SK-N-SH treated with all-trans-retinoic acid at 6 μM for 48 hours (cell line): ENCODE measurements around the gene CRELD2.

Source experiments
- ATAC-seq: fragments of 200-7000 bp; cut with Tn5 transposase; 3 replicates; pipeline ENCODE4 v1.9.1; 2020; ENCODE audit warnings: mild to moderate bottlenecking, moderate library complexity
- ARNTL ChIP-seq: fragments of 450-650 bp; formaldehyde crosslinking; IDR thresholded peaks from 2 replicates; pipeline ENCODE4 v1.5.0; 2020; ENCODE audit warnings: low read depth, mild to moderate bottlenecking, moderate library complexity, borderline replicate concordance
- BACH2 ChIP-seq: fragments of 250-450 bp; sonication (Bioruptor Pico); IDR thresholded peaks from 2 replicates; pipeline ENCODE4 v1.9.0; 2021; ENCODE audit warnings: mild to moderate bottlenecking, borderline replicate concordance
- CSDC2 ChIP-seq: fragments of 250-450 bp; sonication (Bioruptor Pico); IDR thresholded peaks from 2 replicates; pipeline ENCODE4 v1.5.0; 2020; ENCODE audit warnings: mild to moderate bottlenecking, moderate library complexity
- ESRRG ChIP-seq: fragments of 250-450 bp; sonication (Bioruptor Pico); IDR thresholded peaks from 2 replicates; pipeline ENCODE4 v1.6.1; 2021; ENCODE audit warnings: mild to moderate bottlenecking
- GLIS3 ChIP-seq: fragments of 250-450 bp; sonication (Bioruptor Pico); IDR thresholded peaks from 2 replicates; pipeline ENCODE4 v1.5.0; 2020; ENCODE audit warnings: mild to moderate bottlenecking, moderate library complexity
- ISL1 ChIP-seq: fragments of 250-450 bp; sonication (Bioruptor Pico); IDR thresholded peaks from 2 replicates; pipeline ENCODE4 v2.1.2; 2022; ENCODE audit warnings: mild to moderate bottlenecking, moderate library complexity
- OSR1 ChIP-seq: fragments of 250-450 bp; sonication (Bioruptor Pico); IDR thresholded peaks from 2 replicates; pipeline ENCODE4 v1.8.0; 2022; ENCODE audit warnings: moderate library complexity, mild to moderate bottlenecking, inconsistent platforms
- PPARA ChIP-seq: fragments of 250-450 bp; sonication (Bioruptor Pico); IDR thresholded peaks from 2 replicates; pipeline ENCODE4 v1.5.0; 2020; ENCODE audit warnings: mild to moderate bottlenecking, borderline replicate concordance
- RARB ChIP-seq: fragments of 250-450 bp; sonication (Bioruptor Pico); IDR thresholded peaks from 2 replicates; pipeline ENCODE4 v1.8.0; 2021; ENCODE audit warnings: mild to moderate bottlenecking, moderate library complexity
- TCF4 ChIP-seq: fragments of 250-450 bp; sonication (Bioruptor Pico); IDR thresholded peaks from 2 replicates; pipeline ENCODE4 v1.8.0; 2021; ENCODE audit warnings: mild to moderate bottlenecking, moderate library complexity, borderline replicate concordance
- TOX ChIP-seq: fragments of 250-450 bp; sonication (Bioruptor Pico); IDR thresholded peaks from 2 replicates; pipeline ENCODE4 v1.8.0; 2021; ENCODE audit warnings: mild to moderate bottlenecking, moderate library complexity, borderline replicate concordance
- ZC3H10 ChIP-seq: fragments of 250-450 bp; sonication (Bioruptor Pico); IDR thresholded peaks from 2 replicates; pipeline ENCODE4 v1.5.1; 2021; ENCODE audit warnings: mild to moderate bottlenecking, moderate library complexity
- ZFP30 ChIP-seq: fragments of 450-650 bp; formaldehyde crosslinking; IDR thresholded peaks from 2 replicates; pipeline ENCODE4 v1.5.0; 2022; ENCODE audit warnings: mild to moderate bottlenecking, moderate library complexity
- ZNF565 ChIP-seq: fragments of 450-650 bp; formaldehyde crosslinking; conservative IDR thresholded peaks from 2 replicates; pipeline ENCODE4 v1.5.0; 2020; ENCODE audit warnings: low read depth, mild to moderate bottlenecking, moderate library complexity
- ZNF70 ChIP-seq: fragments of 450-650 bp; formaldehyde crosslinking; IDR thresholded peaks from 2 replicates; pipeline ENCODE4 v1.5.0; 2020; ENCODE audit warnings: mild to moderate bottlenecking, moderate library complexity
- ZNF8 ChIP-seq: fragments of 450-650 bp; formaldehyde crosslinking; IDR thresholded peaks from 2 replicates; pipeline ENCODE4 v1.5.0; 2020; ENCODE audit warnings: mild to moderate bottlenecking, moderate library complexity
- TF ChIP-seq, protein P1 (sequence below): fragments of 250-450 bp; sonication (Bioruptor Pico); IDR thresholded peaks from 2 replicates; pipeline ENCODE4 v1.8.0; 2021; ENCODE audit warnings: low read depth, mild to moderate bottlenecking, moderate library complexity, borderline replicate concordance
- TF ChIP-seq, protein P2 (sequence below): fragments of 250-450 bp; sonication (Bioruptor Pico); IDR thresholded peaks from 2 replicates; pipeline ENCODE4 v1.5.1; 2020; ENCODE audit warnings: low read depth, mild to moderate bottlenecking, moderate library complexity
- TF ChIP-seq, protein P3 (sequence below): fragments of 250-450 bp; sonication (Bioruptor Pico); IDR thresholded peaks from 2 replicates; pipeline ENCODE4 v1.5.0; 2020; ENCODE audit warnings: mild to moderate bottlenecking, moderate library complexity
- TF ChIP-seq, protein P4 (sequence below): fragments of 250-450 bp; sonication (Bioruptor Pico); IDR thresholded peaks from 2 replicates; pipeline ENCODE4 v1.8.0; 2020; ENCODE audit warnings: mild to moderate bottlenecking, moderate library complexity, borderline replicate concordance
- TF ChIP-seq, protein P5 (sequence below): fragments of 250-450 bp; sonication (Bioruptor Pico); IDR thresholded peaks from 2 replicates; pipeline ENCODE4 v1.5.1; 2021; ENCODE audit warnings: mild to moderate bottlenecking, moderate library complexity

Gene CRELD2

DNA sequence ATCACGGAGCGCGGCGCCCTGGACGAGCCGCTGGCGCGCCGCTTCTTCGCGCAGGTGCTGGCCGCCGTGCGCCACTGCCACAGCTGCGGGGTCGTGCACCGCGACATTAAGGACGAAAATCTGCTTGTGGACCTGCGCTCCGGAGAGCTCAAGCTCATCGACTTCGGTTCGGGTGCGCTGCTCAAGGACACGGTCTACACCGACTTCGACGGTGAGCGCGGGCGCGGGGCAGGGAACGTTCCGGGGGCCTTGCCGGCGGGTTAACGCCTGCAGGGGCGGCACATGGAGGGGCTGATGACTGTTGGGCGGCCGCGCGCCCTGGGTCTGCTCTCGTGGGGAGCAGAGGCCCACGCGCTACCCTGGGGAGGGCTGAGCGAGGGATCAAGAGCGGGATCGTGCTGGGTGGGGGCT lies 43.2 kb downstream of the CRELD2 start:
- no peak for TF ChIP-seq CSDC2 (CRISPR knock-in tag)
- no peak for TF ChIP-seq ZFP30
- TF ChIP-seq, protein P1, sequence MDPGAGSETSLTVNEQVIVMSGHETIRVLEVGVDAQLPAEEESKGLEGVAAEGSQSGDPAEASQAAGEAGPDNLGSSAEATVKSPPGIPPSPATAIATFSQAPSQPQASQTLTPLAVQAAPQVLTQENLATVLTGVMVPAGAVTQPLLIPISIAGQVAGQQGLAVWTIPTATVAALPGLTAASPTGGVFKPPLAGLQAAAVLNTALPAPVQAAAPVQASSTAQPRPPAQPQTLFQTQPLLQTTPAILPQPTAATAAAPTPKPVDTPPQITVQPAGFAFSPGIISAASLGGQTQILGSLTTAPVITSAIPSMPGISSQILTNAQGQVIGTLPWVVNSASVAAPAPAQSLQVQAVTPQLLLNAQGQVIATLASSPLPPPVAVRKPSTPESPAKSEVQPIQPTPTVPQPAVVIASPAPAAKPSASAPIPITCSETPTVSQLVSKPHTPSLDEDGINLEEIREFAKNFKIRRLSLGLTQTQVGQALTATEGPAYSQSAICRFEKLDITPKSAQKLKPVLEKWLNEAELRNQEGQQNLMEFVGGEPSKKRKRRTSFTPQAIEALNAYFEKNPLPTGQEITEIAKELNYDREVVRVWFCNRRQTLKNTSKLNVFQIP (CRISPR knock-in tag), result no peak
- TF ChIP-seq, protein P2, sequence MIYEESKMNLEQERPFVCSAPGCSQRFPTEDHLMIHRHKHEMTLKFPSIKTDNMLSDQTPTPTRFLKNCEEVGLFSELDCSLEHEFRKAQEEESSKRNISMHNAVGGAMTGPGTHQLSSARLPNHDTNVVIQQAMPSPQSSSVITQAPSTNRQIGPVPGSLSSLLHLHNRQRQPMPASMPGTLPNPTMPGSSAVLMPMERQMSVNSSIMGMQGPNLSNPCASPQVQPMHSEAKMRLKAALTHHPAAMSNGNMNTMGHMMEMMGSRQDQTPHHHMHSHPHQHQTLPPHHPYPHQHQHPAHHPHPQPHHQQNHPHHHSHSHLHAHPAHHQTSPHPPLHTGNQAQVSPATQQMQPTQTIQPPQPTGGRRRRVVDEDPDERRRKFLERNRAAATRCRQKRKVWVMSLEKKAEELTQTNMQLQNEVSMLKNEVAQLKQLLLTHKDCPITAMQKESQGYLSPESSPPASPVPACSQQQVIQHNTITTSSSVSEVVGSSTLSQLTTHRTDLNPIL (CRISPR knock-in tag), result no peak
- TF ChIP-seq TCF4 (CRISPR knock-in tag), result no peak
- TF ChIP-seq, protein P3, sequence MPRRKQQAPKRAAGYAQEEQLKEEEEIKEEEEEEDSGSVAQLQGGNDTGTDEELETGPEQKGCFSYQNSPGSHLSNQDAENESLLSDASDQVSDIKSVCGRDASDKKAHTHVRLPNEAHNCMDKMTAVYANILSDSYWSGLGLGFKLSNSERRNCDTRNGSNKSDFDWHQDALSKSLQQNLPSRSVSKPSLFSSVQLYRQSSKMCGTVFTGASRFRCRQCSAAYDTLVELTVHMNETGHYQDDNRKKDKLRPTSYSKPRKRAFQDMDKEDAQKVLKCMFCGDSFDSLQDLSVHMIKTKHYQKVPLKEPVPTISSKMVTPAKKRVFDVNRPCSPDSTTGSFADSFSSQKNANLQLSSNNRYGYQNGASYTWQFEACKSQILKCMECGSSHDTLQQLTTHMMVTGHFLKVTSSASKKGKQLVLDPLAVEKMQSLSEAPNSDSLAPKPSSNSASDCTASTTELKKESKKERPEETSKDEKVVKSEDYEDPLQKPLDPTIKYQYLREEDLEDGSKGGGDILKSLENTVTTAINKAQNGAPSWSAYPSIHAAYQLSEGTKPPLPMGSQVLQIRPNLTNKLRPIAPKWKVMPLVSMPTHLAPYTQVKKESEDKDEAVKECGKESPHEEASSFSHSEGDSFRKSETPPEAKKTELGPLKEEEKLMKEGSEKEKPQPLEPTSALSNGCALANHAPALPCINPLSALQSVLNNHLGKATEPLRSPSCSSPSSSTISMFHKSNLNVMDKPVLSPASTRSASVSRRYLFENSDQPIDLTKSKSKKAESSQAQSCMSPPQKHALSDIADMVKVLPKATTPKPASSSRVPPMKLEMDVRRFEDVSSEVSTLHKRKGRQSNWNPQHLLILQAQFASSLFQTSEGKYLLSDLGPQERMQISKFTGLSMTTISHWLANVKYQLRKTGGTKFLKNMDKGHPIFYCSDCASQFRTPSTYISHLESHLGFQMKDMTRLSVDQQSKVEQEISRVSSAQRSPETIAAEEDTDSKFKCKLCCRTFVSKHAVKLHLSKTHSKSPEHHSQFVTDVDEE (CRISPR knock-in tag), result no peak
- no peak for TF ChIP-seq ESRRG (CRISPR knock-in tag)
- TF ChIP-seq ISL1 (CRISPR knock-in tag), result no peak
- no peak for TF ChIP-seq ZC3H10 (CRISPR knock-in tag)
- TF ChIP-seq RARB (CRISPR knock-in tag), result no peak
- no peak for TF ChIP-seq GLIS3 (CRISPR knock-in tag)
- TF ChIP-seq, protein P4, sequence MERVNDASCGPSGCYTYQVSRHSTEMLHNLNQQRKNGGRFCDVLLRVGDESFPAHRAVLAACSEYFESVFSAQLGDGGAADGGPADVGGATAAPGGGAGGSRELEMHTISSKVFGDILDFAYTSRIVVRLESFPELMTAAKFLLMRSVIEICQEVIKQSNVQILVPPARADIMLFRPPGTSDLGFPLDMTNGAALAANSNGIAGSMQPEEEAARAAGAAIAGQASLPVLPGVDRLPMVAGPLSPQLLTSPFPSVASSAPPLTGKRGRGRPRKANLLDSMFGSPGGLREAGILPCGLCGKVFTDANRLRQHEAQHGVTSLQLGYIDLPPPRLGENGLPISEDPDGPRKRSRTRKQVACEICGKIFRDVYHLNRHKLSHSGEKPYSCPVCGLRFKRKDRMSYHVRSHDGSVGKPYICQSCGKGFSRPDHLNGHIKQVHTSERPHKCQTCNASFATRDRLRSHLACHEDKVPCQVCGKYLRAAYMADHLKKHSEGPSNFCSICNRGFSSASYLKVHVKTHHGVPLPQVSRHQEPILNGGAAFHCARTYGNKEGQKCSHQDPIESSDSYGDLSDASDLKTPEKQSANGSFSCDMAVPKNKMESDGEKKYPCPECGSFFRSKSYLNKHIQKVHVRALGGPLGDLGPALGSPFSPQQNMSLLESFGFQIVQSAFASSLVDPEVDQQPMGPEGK, result no peak
- no peak for TF ChIP-seq TOX
- no peak for TF ChIP-seq ZNF8 (CRISPR knock-in tag)
- TF ChIP-seq, protein P5, sequence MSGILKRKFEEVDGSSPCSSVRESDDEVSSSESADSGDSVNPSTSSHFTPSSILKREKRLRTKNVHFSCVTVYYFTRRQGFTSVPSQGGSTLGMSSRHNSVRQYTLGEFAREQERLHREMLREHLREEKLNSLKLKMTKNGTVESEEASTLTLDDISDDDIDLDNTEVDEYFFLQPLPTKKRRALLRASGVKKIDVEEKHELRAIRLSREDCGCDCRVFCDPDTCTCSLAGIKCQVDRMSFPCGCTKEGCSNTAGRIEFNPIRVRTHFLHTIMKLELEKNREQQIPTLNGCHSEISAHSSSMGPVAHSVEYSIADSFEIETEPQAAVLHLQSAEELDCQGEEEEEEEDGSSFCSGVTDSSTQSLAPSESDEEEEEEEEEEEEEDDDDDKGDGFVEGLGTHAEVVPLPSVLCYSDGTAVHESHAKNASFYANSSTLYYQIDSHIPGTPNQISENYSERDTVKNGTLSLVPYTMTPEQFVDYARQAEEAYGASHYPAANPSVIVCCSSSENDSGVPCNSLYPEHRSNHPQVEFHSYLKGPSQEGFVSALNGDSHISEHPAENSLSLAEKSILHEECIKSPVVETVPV (CRISPR knock-in tag), result no peak
- no peak for TF ChIP-seq PPARA
- TF ChIP-seq BACH2 (CRISPR knock-in tag), result no peak
- no peak for TF ChIP-seq OSR1 (CRISPR knock-in tag)
- no peak for ATAC-seq

DNA sequence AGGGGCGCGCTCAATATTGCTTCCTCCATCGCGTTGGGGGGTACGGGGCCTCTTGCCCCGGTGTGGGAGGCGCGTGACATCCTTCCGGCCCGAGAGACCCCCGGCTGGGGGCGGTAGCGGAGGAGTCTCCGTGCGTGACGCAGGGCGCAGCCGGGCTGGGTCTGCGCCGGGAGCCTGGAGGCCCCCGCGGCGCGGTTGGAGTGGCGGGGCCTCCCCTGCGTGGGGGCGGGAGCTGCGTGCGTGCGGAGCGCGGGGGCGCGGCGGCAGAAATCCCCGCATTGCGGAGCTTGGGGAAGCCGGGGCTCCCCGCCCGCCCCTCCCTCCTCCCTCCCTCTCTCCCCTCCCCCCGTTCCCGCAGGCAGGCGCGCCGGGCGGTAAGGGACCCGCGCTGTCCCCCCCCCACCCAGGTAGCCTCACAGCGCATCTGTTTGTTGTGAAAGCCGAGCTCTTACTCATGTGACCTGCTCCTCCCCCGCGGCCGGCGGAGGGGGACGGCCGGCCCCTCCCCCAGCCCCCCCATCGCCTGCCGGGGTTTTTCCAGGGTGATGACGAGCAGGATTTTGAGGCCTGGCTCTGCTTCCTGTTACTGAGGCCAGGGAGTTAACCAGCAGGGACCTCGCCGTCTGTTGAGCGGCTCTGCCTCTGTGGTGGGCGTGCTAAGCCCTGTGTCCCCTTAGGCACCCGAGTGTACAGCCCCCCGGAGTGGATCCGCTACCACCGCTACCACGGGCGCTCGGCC lies 43.7 kb downstream of the CRELD2 start:
- no peak for TF ChIP-seq TCF4 (CRISPR knock-in tag)
- TF ChIP-seq, protein P4, result no peak
- TF ChIP-seq, protein P2 (CRISPR knock-in tag), result no peak
- no peak for TF ChIP-seq OSR1 (CRISPR knock-in tag)
- no peak for TF ChIP-seq ZNF8 (CRISPR knock-in tag)
- no peak for TF ChIP-seq ARNTL (CRISPR knock-in tag)
- no peak for TF ChIP-seq ZNF70 (CRISPR knock-in tag)
- TF ChIP-seq ESRRG (CRISPR knock-in tag), result no peak
- TF ChIP-seq RARB (CRISPR knock-in tag), result no peak
- TF ChIP-seq ZNF565 (CRISPR knock-in tag), result no peak
- TF ChIP-seq, protein P1 (CRISPR knock-in tag), result no peak
- no peak for TF ChIP-seq ZC3H10 (CRISPR knock-in tag)
- TF ChIP-seq ZFP30, result no peak
- ATAC-seq, result peak; percentile 13
